ENCODE data around the gene TNIK. TPM values are rescaled to one million over a fixed set of nuclear protein-coding genes. Genes with fewer than 3 reads are reported as not detected.
"Not testable (repeated sequence)": the region's sequence is repeated elsewhere in the genome, so short reads cannot be mapped to it uniquely, and the experiment has no call there.

Gene TNIK
- total RNA-seq, 1 donor from 2014 or later = 42.2 TPM

GRCh38 chr3:171429635-171430034 is 30.6 kb downstream of the TNIK start:
- intact Hi-C loops (cut with DNase I) = no loop called here
- no peak for DNase-seq (ENCODE audit: low spot score)

GRCh38 chr3:171428892-171429291 is 31.3 kb downstream of the TNIK start:
- DNase-seq (ENCODE audit: low spot score) = no peak
- intact Hi-C loops (cut with DNase I) = no loop called here

- intact Hi-C loops (cut with DNase I) = no loop called here
- DNase-seq (ENCODE audit: low spot score) = no peak
These were observed 31.9 kb downstream of the TNIK start for GRCh38 chr3:171428321-171428787.

- intact Hi-C loops (cut with DNase I) = no loop called here
These were observed 32.4 kb downstream of the TNIK start for GRCh38 chr3:171427771-171428320.

GRCh38 chr3:171424063-171424462 is 36.1 kb downstream of the TNIK start:
- DNase-seq (ENCODE audit: low spot score); intact Hi-C loops (cut with DNase I): not testable (repeated sequence)

More at GRCh38 chr3:171427771-171428320, 32.4 kb downstream of the TNIK start:
- DNase-seq (ENCODE audit: low spot score) = no peak

DNA sequence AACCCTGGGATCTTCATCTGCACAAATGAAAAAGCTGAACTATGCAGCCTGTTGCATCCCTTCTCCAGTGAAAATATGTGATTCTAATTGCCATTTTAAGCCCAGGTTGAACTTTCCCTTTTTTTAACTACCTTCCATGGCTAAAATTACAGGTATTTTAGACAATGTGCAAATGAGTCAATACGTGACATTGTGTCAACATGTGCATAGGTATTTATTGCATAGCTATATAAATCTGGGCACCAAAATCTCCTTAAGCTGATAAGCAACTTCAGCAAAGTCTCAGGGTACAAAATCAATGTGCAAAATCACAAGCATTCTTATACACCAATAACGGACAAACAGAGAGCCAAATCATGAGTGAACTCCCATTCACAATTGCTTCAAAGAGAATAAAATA is 37.4 kb downstream of the TNIK start:
- intact Hi-C loops (cut with DNase I); DNase-seq (ENCODE audit: low spot score): not testable (repeated sequence)

DNA sequence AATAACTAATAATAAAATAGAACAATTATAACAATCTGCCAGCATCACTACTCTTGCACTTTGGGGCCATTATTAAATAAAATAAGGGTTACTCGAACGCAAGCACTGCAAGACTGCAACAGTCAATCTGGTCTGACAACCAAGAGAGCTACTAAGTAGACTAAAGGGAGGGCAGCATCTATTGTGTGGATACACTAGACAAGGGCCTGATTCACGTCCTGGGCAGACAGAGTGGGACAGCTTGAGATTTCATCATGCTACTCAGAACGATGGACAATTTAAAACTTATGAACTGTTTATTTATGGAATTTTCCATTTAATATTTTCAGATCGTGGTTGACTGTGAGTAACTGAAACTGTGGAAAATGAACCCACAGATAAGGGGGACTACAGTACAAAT is 39.5 kb downstream of the TNIK start:
- DNase-seq (ENCODE audit: low spot score) = no peak
- intact Hi-C loops (cut with DNase I) = no loop called here

DNA sequence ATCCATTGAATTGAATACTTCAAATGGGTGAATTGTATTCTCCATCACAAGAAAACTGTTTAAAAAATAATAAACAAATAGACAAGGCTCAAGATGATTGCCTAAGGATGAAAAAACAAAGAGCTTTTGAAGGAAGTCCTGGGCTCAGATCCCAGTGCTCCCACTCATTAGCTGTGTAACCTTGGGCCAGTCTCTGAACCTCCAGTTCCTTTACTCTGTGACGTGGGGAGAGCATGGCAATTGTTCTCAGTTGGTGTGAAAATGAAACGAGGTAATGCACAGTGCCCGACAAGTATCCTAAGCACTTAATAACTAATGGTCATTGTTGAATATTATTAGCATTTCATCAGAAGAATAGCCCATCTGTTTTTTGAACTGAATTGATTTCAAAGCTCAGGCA is 40.7 kb downstream of the TNIK start:
- intact Hi-C loops (cut with DNase I) = loop anchor here (5.0 kb wide), 1 partner anchor 97 kb away; no protein-coding TSS in a partner anchor
- no peak for DNase-seq (ENCODE audit: low spot score)

GRCh38 chr3:171417813-171418212 is 42.4 kb downstream of the TNIK start:
- DNase-seq (ENCODE audit: low spot score) = no peak
- intact Hi-C loops (cut with DNase I) = loop anchor here (5.0 kb wide), 1 partner anchor 96 kb away; no protein-coding TSS in a partner anchor

- intact Hi-C loops (cut with DNase I) = loop anchor here (5.0 kb wide), 1 partner anchor 95 kb away; no protein-coding TSS in a partner anchor
- no peak for DNase-seq (ENCODE audit: low spot score)
These were observed 43.1 kb downstream of the TNIK start for GRCh38 chr3:171417137-171417536.

DNA sequence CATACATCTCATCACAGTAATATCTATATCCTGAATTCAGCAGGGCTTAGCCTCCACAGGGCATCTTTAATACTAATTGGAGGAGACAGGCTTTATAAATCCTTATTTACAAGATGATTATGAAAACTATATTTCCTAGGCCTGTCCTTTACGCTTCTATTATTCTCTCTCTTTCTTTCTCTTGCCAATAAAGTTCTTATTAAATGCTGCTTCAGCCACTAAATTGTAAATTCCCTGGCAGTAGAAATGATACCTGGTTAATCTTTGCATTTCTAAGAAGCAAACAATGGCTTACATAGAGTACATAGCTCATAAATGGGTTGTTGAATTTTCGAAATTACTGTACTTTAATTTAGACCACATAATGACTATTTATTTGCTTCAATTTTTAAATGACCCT is 43.5 kb downstream of the TNIK start:
- intact Hi-C loops (cut with DNase I) = loop anchor here (5.0 kb wide), 1 partner anchor 94 kb away; no protein-coding TSS in a partner anchor
- no peak for DNase-seq (ENCODE audit: low spot score)

- no peak for DNase-seq (ENCODE audit: low spot score)
- intact Hi-C loops (cut with DNase I) = loop anchor here (5.0 kb wide), 1 partner anchor 94 kb away; no protein-coding TSS in a partner anchor
These were observed 44.1 kb downstream of the TNIK start for GRCh38 chr3:171416061-171416460.

DNA sequence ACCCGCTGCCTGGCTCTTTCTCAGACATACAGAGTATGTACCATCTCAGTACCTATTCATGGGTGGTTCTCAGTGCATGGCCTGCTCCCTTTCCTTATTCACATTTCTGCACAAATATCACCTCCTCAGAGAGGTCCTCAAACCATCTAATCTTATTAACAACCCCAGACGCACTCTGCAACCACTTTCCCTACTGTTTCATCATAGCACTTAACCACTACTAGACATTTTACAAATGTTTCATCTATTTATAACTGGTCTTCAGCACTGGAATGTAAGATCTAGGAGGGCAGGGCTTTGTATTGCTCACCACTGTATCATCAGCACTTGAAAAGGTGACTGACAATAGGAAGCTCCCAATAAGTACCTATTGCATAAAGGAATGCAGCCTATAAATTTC is 45.1 kb downstream of the TNIK start:
- intact Hi-C loops (cut with DNase I) = loop anchor here (5.0 kb wide), 1 partner anchor 93 kb away; no protein-coding TSS in a partner anchor
- no peak for DNase-seq (ENCODE audit: low spot score)

DNA sequence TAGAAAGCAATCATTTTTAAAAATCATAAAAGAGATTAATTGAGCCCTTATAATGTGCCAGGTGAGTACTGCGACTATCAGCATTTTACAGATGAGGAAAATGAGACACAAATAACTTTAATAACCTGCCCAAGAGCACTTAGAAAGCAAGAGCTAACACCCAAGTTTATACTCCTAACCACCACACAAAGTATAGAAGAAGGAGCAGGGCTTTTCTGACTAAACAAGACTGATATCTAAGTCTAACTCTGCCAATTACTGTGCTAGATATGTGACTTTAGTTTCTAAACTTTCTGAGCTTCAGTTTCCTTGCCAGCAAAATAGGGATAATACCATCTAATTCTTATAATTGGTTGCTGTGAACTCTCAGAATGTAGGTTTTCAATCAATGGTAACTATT is 47.7 kb downstream of the TNIK start:
- intact Hi-C loops (cut with DNase I) = no loop called here
- DNase-seq (ENCODE audit: low spot score) = no peak

- no peak for DNase-seq (ENCODE audit: low spot score)
- intact Hi-C loops (cut with DNase I) = no loop called here
These were observed 48.2 kb downstream of the TNIK start for GRCh38 chr3:171412054-171412453.

- DNase-seq (ENCODE audit: low spot score) = no peak
- intact Hi-C loops (cut with DNase I) = no loop called here
These were observed 50.0 kb downstream of the TNIK start for GRCh38 chr3:171410186-171410585.

DNA sequence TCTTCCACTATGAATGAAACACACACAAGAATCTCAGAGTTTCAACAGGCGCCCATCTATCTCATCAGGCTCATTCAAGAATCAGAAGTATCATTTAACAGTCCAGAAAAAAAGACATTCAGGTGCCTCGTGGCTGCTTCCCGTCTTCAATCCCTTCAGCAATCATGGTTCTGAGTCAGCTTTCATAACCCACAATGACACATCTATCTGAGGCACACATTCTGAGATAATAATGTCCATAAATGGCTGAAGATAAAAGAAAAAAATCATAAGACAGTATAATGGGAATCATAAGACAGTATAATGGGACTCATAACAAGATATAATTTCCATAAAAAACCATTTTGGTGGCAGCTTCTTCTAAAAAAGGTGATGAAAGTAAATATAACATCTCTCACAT is 52.4 kb downstream of the TNIK start:
- intact Hi-C loops (cut with DNase I) = no loop called here
- DNase-seq (ENCODE audit: low spot score) = no peak

- intact Hi-C loops (cut with DNase I) = no loop called here
These were observed 55.7 kb downstream of the TNIK start for GRCh38 chr3:171404376-171404967.

DNA sequence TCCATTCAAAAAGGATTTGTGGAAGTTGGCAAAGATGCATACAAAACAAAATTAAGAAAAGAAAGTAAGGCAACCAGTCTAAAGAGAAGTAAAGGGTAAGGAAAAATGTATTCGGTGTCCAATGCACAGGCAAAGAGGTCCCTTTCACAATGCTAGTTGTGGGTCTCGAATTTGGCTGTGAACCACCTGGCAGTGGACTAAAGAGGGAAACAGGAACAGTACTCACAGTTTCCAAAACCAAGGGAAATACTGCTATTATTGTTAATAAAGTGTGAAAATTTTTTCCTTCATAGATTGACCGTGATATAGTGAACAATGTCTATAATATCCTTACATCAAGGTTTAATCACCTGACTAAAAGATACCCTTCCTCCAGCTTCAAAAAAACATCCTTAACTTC is 57.9 kb downstream of the TNIK start:
- intact Hi-C loops (cut with DNase I) = no loop called here

More at GRCh38 chr3:171404376-171404967, 55.7 kb downstream of the TNIK start:
- DNase-seq (ENCODE audit: low spot score) = no peak

GRCh38 chr3:171401432-171401831 is 58.8 kb downstream of the TNIK start:
- intact Hi-C loops (cut with DNase I) = no loop called here
- DNase-seq (ENCODE audit: low spot score) = no peak

More for the DNA sequence above, 57.9 kb downstream of the TNIK start:
- DNase-seq (ENCODE audit: low spot score) = no peak

DNA sequence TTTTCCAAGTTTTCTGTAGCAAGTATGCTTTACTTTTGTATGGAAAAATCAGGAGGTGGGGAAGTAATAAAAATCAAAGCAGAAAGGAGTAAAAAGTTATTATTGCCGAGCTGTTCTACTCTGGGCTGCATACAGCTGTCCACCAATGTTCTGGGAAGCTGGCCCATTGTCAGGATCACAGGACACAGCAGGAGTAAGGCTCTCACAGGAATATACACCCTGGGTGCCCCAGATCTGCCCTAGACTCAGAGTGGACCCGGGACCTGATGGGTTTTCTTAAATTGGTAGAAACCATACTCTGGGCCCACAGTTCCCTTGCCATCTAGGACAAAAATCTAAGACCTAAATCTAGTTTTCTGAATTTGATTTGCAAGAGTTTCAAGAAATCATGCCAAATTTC is 60.4 kb downstream of the TNIK start:
- intact Hi-C loops (cut with DNase I) = loop anchor here (10.0 kb wide), 1 partner anchor 55 kb away; no protein-coding TSS in a partner anchor
- DNase-seq (ENCODE audit: low spot score) = peak; percentile 80
